Muscle layer of duodenum (tissue), 2 donors: ENCODE measurements around the gene SLC37A1.

Experiments used
- H3K27ac ChIP-seq: one replicate; pipeline ENCODE4 v1.7.0; 2013; ENCODE audit warnings: mild to moderate bottlenecking, low read length
- H3K27me3 ChIP-seq: one replicate; pipeline ENCODE4 v1.7.0; 2013; ENCODE audit warnings: low read depth, mild to moderate bottlenecking, control low read depth, low read length
- H3K36me3 ChIP-seq, 2 donors: one replicate each; pipeline ENCODE4 v1.7.0; 2013; ENCODE audit warnings: low read length in 2 of 2, control low read depth in 1 of 2, mild to moderate bottlenecking in 1 of 2; ENCODE audit not compliant: insufficient read depth in 2 of 2, control insufficient read depth in 1 of 2
- H3K4me1 ChIP-seq, 2 donors: one replicate each; pipeline ENCODE4 v1.7.0; 2013; ENCODE audit warnings: low read length in 2 of 2, mild to moderate bottlenecking in 2 of 2, control low read depth in 1 of 2, moderate library complexity in 1 of 2; ENCODE audit not compliant: insufficient read depth in 2 of 2, control insufficient read depth in 1 of 2
- H3K4me3 ChIP-seq, 2 donors: one replicate each; pipeline ENCODE4 v1.7.0; 2013; ENCODE audit warnings: low read length in 2 of 2, low read depth in 1 of 2, mild to moderate bottlenecking in 1 of 2
- H3K9me3 ChIP-seq, 2 donors: one replicate each; pipeline ENCODE4 v1.7.0; 2013; ENCODE audit warnings: low read length in 2 of 2, control low read depth in 1 of 2, mild to moderate bottlenecking in 1 of 2; ENCODE audit not compliant: control insufficient read depth in 1 of 2
- donor health status: healthy.

The SLC37A1 gene

DNA sequence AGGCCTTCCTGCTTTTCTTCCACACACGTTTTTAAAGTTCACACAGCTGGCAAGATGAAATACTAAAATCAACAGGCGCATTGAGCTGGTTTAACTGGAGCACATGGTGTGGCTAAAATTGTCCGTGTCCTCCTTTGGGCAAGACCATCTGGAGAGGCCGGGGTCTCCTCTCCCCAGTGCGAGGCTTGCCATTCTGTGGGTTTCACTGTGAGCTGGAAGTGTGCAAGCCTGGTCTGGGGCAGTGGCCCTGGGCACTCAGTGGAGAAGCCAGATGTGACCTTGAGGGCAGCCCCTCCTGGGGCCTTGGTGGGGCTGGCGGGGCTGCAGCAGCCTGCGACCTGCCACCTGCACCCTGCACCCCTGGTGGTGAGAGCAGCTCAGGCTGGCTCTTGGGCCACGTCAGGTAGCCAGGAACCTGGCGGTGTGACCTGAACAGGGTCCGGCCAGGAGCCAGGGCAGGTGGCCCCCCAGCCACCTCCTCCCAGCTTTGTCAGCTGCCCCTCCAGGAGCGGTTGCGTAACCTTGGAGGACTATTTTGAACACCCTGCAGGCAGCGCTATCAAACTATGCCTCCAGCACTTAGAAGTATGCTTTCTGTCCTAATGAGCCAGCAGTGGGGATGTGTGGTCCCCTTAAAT is 52.4 kb downstream of the SLC37A1 start:
- no peaks in the 10 kb centered on the region for H3K4me1 ChIP-seq
- H3K27ac ChIP-seq: no peak overlapping the region
- H3K27me3 ChIP-seq: no peaks in the 10 kb centered on the region
- H3K36me3 ChIP-seq: peaks cover 35 to 92% of the 10 kb centered on the region in 2 donors
- H3K4me3 ChIP-seq: no peak overlapping the region
- no peaks in the 10 kb centered on the region for H3K9me3 ChIP-seq

- H3K9me3 ChIP-seq: no peaks in the 10 kb centered on the region
- H3K36me3 ChIP-seq: peaks cover 34 to 91% of the 10 kb centered on the region in 2 donors
- H3K27ac ChIP-seq: no peak overlapping the region
- no peaks in the 10 kb centered on the region for H3K27me3 ChIP-seq
- H3K4me1 ChIP-seq: no peaks in the 10 kb centered on the region
- no peak overlapping the region for H3K4me3 ChIP-seq
Observed at GRCh38 chr21:42566524-42567213, 53.0 kb downstream of the SLC37A1 start.

DNA sequence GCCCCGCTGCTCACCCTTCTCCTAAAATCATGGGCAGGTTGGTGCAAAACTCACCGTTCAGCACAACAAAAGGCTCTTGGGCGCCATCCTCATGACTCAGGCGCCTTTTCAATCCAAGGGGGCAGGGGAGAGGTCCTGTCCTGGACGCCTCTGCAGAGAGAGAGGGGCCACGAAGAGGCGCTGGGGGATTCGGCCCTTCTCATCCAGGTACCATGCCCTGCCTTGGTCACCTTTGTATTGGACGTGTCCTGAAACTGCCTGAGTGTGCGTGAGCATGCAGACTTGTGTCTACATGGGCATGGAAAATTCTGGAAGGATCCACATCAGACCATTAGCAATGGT is 53.5 kb downstream of the SLC37A1 start:
- Histone ChIP-seq H3K27ac (no peak overlapping the region), H3K4me3 (no peak overlapping the region), H3K27me3 (no peaks in the 10 kb centered on the region), H3K36me3 (peaks cover 33 to 91% of the 10 kb centered on the region in 2 donors), H3K9me3 (no peaks in the 10 kb centered on the region), H3K4me1 (no peaks in the 10 kb centered on the region)

DNA sequence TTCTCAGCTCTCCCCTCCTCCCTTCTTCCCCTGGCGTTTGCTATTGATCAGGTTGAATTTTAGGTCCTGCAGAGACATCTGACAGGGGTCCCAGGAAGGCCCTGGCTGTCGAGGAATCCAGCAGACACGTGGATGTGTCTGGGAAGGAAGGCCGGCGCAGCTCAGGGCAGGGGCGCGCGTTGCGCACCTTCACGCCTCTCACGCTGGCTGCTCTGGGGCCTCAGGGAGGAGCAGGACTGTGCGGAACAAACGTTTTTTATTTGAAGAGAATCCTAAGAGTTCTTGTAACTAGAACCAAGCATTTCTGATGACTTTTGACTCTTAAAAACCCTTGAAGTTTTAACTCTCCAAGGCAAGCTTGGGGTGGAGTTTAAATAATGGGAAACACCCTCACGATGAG is 54.2 kb downstream of the SLC37A1 start:
- Histone ChIP-seq H3K4me1 (no peaks in the 10 kb centered on the region), H3K27ac (no peak overlapping the region), H3K9me3 (no peaks in the 10 kb centered on the region), H3K27me3 (no peaks in the 10 kb centered on the region), H3K4me3 (no peak overlapping the region), H3K36me3 (peaks cover 33 to 87% of the 10 kb centered on the region in 2 donors)

GRCh38 chr21:42568376-42568775 is 54.7 kb downstream of the SLC37A1 start:
- Histone ChIP-seq H3K27ac (no peak overlapping the region), H3K36me3 (peaks cover 31 to 88% of the 10 kb centered on the region in 2 donors), H3K27me3 (no peaks in the 10 kb centered on the region)

DNA sequence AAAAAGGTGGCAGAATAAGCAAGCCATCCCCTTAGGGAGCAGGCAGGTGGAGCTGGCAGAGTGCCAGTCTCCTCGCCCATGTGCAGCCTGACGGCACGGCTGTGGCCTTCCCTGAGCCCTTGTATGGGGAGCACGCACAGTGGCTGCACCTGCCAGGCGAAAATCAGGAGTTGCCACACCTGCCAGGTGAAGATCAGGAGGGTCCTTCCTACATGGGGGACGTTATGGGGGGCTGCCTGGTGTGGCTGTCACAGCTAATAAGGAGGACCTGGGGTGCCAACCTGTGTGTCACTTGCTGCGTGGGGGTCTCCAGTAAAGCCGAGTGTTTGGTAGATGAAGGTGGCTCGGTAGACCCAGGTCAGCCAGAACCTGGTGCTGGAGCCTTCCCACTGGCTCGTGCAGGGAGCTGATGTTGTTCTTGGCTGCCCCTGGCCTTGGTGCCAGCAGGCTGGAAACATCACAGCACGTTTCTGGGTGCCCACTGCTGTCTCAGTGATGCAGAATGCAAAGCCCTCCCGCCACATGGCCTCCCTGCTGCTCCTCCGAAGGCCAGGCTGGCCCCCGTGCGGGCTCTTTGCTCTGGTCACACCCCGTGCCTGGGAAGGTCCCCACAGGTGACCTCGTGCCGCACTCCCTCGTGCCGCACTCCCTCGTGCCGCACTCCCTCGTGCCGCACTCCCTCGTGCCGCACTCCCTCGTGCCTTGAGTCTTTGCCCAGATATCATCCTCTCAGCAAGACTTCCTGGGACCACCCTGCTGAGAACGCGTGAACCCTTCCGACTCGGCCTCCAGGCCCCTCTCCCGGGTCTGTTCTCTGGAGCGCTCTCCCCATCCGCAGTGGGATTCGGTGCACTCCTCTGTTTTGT is 55.4 kb downstream of the SLC37A1 start:
- Histone ChIP-seq H3K4me1 (no peaks in the 10 kb centered on the region), H3K9me3 (no peaks in the 10 kb centered on the region), H3K36me3 (peaks cover 28 to 81% of the 10 kb centered on the region in 2 donors), H3K4me3 (no peak overlapping the region), H3K27ac (no peak overlapping the region), H3K27me3 (no peaks in the 10 kb centered on the region)

More at GRCh38 chr21:42568376-42568775, 54.7 kb downstream of the SLC37A1 start:
- H3K9me3 ChIP-seq: no peaks in the 10 kb centered on the region
- H3K4me3 ChIP-seq: no peak overlapping the region
- H3K4me1 ChIP-seq: no peaks in the 10 kb centered on the region

DNA sequence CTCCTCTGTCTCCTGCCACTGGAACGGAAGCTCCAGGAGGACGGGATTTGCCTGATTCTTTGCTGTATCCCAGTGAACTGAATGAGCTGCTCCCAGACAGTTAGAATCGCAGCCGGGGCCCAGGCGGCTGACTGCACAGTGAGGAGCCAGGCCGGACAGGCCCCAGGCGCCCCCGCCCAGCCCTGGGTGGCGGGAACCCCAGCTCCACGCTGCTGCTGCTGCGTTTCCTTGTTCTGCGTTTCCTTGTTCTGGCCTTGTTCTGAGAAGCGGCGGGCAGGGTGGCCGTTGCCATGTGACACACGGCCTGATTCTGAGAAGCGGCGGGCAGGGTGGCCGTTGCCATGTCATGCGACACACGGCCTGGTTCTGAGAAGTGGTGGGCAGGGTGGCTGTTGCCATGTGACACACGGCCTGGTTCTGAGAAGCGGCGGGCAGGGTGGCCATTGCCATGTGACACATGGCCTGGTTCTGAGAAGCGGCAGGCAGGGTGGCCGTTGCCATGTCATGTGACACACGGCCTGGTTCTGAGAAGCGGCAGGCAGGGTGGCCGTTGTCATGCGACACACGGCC is 56.2 kb downstream of the SLC37A1 start:
- Histone ChIP-seq H3K27me3 (no peaks in the 10 kb centered on the region), H3K9me3 (no peaks in the 10 kb centered on the region), H3K36me3 (peaks cover 29 to 74% of the 10 kb centered on the region in 2 donors), H3K27ac (no peak overlapping the region), H3K4me3 (no peak overlapping the region), H3K4me1 (no peaks in the 10 kb centered on the region)

GRCh38 chr21:42570362-42570761 is 56.7 kb downstream of the SLC37A1 start:
- Histone ChIP-seq H3K4me1 (no peaks in the 10 kb centered on the region), H3K9me3 (no peaks in the 10 kb centered on the region), H3K36me3 (peaks cover 33 to 75% of the 10 kb centered on the region in 2 donors), H3K27ac (no peak overlapping the region), H3K4me3 (no peak overlapping the region), H3K27me3 (no peaks in the 10 kb centered on the region)

DNA sequence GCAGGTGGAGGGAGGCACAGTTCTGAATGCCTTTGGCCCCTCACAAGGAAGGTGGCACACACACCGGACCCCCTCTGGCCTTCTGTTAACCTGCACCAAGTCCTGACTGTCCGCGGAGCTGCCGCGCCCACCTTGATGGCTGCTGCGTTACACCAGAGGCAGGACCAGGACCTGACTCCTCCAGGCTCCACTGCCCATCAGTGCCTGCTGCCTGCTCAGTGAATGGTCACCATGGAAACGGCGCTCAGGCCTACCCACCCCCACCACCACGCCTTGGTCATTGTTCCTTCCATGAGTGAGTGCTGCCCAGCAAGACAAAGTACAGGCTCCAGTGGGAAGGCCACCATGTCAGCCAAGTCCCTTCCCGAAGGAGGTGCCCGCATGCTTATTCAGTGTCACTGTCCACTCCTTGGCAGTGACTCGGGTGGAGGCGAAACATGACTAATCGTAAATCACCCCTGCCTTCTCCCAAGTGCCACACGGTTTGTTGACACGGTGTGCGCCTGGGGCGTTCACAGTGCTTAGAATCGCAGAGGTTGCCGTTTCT is 57.3 kb downstream of the SLC37A1 start:
- no peak overlapping the region for H3K4me3 ChIP-seq
- no peaks in the 10 kb centered on the region for H3K4me1 ChIP-seq
- no peak overlapping the region for H3K27ac ChIP-seq
- peaks cover 33 to 77% of the 10 kb centered on the region in 2 donors for H3K36me3 ChIP-seq
- no peaks in the 10 kb centered on the region for H3K27me3 ChIP-seq
- no peaks in the 10 kb centered on the region for H3K9me3 ChIP-seq

DNA sequence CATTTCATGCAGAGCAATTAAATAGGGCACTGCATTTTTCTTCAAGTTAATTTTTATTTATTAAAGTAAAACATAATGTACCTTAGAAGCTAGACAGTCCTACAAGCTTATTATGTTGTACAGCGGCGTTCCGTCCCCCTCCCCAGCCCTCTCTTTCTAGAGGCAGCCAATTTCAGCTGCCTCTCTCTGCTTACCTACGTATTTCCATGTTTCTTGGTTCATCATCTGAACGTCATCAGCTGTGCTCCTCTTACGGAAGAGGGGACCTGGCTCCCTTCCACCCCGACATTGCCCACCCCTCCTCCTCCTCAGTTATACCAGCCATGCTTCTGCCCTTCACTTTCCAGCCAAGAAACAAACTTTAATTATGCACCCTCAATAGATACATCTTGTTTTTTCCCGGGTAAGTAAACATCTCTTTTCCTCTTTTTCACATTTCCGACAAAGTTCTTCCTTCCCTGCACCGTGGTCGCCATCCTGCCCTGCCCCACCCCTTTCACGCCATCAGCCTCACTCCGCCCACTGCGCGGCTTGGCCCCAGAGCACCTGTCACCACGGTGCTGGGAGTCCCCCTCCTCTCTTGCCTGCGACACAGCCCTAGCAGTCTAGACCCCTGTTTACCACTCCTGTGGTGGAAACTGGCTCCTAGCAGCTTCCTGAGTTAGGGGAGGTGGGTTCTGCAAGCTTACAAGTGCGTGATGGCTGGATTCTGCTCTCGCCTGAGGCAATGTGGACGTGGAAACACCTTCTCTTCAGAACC is 57.9 kb downstream of the SLC37A1 start:
- Histone ChIP-seq H3K27ac (no peak overlapping the region), H3K27me3 (no peaks in the 10 kb centered on the region), H3K4me1 (no peaks in the 10 kb centered on the region), H3K9me3 (peaks cover 3% of the 10 kb centered on the region in 2 donors), H3K36me3 (peaks cover 37 to 73% of the 10 kb centered on the region in 2 donors), H3K4me3 (no peak overlapping the region)
